HS-27A (cell line): Measurements from ENCODE around the gene HYDIN.
"Not testable (repeated sequence)": the region's sequence is repeated elsewhere in the genome, so short reads cannot be mapped to it uniquely, and the experiment has no call there.

Experiments used
- DNase-seq: peaks from one replicate; pipeline ENCODE4 v3.0.0-alpha.2; 2012; ENCODE audit warnings: low read depth, missing footprints

The HYDIN gene

GRCh38 chr16:70823498-70824118, 406.9 kb downstream of the HYDIN start:
- not testable (repeated sequence) for DNase-seq

GRCh38 chr16:70822734-70823133, 407.8 kb downstream of the HYDIN start:
- DNase-seq, result not testable (repeated sequence)

- DNase-seq, result not testable (repeated sequence)
Measured at GRCh38 chr16:70818088-70818487, 412.4 kb downstream of the HYDIN start.

GRCh38 chr16:70809392-70810060, 421.0 kb downstream of the HYDIN start:
- DNase-seq, result no peak

- DNase-seq, result no peak
Measured at GRCh38 chr16:70808371-70808770, 422.2 kb downstream of the HYDIN start.

- DNase-seq, result peak; percentile 87
Measured at GRCh38 chr16:70805787-70806186, 424.7 kb downstream of the HYDIN start.

GRCh38 chr16:70805380-70805779, 425.1 kb downstream of the HYDIN start:
- DNase-seq, result no peak

GRCh38 chr16:70804734-70805169, 425.8 kb downstream of the HYDIN start:
- no peak for DNase-seq

GRCh38 chr16:70804153-70804733, 426.3 kb downstream of the HYDIN start:
- DNase-seq, result peak; percentile 75

GRCh38 chr16:70803319-70803718, 427.2 kb downstream of the HYDIN start:
- no peak for DNase-seq

GRCh38 chr16:70801611-70802010, 428.9 kb downstream of the HYDIN start:
- no peak for DNase-seq

- no peak for DNase-seq
Measured at GRCh38 chr16:70800781-70801480, 429.6 kb downstream of the HYDIN start, which contains the start of gene VAC14. Gene VAC14 (minus strand): TSS chr16:70801158. CDS start chr16:70800900, 258 bp downstream.

GRCh38 chr16:70800311-70800710, 430.2 kb downstream of the HYDIN start:
- DNase-seq, result no peak

GRCh38 chr16:70796301-70796700, 434.2 kb downstream of the HYDIN start:
- no peak for DNase-seq

- DNase-seq, result no peak
Measured at GRCh38 chr16:70795296-70795912, 435.1 kb downstream of the HYDIN start.

GRCh38 chr16:70793851-70794502, 436.5 kb downstream of the HYDIN start:
- no peak for DNase-seq

GRCh38 chr16:70790815-70791214, 439.7 kb downstream of the HYDIN start:
- no peak for DNase-seq

GRCh38 chr16:70789595-70790447, 440.7 kb downstream of the HYDIN start:
- no peak for DNase-seq

- no peak for DNase-seq
Measured at GRCh38 chr16:70788668-70789594, 441.6 kb downstream of the HYDIN start.
